ENCODE results near the gene CCDC85B. TPM values are rescaled to one million over a fixed set of nuclear protein-coding genes. Genes with fewer than 3 reads are reported as not detected.
A peak's percentile ranks its signal among the peaks of the same experiment; 100 is the strongest.

CCDC85B gene
- total and polyA plus RNA-seq, 2 of the 13 experiments (the other 11 are each of a cell fraction or from before 2014, with no cell fraction given): 8.2 to 19.5 TPM

DNA sequence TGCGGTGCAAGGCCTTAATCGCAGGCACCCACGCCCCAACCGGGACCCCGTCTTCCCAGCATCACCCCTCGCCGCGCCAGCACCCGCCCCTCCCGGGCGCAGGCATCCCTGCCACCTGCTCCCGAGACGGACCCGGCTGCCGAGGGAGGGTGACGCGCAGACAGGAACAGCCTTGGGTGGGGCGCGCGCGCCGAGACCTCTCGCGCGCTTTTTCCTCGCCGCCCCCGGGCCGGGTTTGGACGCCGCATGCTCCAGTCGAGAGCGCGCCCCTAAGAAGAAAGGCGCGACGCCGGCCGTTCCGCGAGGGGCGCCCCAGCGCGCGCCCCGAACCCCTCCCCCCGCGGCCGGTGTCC is 33.0 kb upstream of the CCDC85B start (continued):
- TF ChIP-seq ZNF609 (CRISPR knock-in tag; IDR thresholded peaks at IDR 0.05; ENCODE audit: borderline replicate concordance): no peak
- peak; percentile 80; the same call in 1 of the 2 replicates for TF ChIP-seq ZFP82 (CRISPR knock-in tag; IDR thresholded peaks at IDR 0.05; ENCODE audit: borderline replicate concordance)
- TF ChIP-seq ZNF292 (CRISPR knock-in tag; IDR thresholded peaks at IDR 0.05; ENCODE audit: borderline replicate concordance, low read depth): no peak
- TF ChIP-seq, protein P1, sequence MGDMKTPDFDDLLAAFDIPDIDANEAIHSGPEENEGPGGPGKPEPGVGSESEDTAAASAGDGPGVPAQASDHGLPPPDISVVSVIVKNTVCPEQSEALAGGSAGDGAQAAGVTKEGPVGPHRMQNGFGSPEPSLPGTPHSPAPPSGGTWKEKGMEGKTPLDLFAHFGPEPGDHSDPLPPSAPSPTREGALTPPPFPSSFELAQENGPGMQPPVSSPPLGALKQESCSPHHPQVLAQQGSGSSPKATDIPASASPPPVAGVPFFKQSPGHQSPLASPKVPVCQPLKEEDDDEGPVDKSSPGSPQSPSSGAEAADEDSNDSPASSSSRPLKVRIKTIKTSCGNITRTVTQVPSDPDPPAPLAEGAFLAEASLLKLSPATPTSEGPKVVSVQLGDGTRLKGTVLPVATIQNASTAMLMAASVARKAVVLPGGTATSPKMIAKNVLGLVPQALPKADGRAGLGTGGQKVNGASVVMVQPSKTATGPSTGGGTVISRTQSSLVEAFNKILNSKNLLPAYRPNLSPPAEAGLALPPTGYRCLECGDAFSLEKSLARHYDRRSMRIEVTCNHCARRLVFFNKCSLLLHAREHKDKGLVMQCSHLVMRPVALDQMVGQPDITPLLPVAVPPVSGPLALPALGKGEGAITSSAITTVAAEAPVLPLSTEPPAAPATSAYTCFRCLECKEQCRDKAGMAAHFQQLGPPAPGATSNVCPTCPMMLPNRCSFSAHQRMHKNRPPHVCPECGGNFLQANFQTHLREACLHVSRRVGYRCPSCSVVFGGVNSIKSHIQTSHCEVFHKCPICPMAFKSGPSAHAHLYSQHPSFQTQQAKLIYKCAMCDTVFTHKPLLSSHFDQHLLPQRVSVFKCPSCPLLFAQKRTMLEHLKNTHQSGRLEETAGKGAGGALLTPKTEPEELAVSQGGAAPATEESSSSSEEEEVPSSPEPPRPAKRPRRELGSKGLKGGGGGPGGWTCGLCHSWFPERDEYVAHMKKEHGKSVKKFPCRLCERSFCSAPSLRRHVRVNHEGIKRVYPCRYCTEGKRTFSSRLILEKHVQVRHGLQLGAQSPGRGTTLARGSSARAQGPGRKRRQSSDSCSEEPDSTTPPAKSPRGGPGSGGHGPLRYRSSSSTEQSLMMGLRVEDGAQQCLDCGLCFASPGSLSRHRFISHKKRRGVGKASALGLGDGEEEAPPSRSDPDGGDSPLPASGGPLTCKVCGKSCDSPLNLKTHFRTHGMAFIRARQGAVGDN (CRISPR knock-in tag; IDR thresholded peaks at IDR 0.05): peak; percentile 61
- TF ChIP-seq ZNF629 (CRISPR knock-in tag; conservative IDR thresholded peaks at IDR 0.05): 0 out of 2 replicates have a peak, but pooled peaks have one; percentile 2
- 0 out of 2 replicates have a peak, but pooled peaks have one; percentile 80 for TF ChIP-seq ZNF850 (CRISPR knock-in tag; conservative IDR thresholded peaks at IDR 0.05)
- TF ChIP-seq ZNF737 (CRISPR knock-in tag; IDR thresholded peaks at IDR 0.05; ENCODE audit: borderline replicate concordance): no peak
- TF ChIP-seq NFIC (IDR thresholded peaks at IDR 0.05; ENCODE audit: low read length): no peak
- no peak for TF ChIP-seq AKNA (CRISPR knock-in tag; IDR thresholded peaks at IDR 0.05; ENCODE audit: borderline replicate concordance)
- TF ChIP-seq ZNF18 (CRISPR knock-in tag; IDR thresholded peaks at IDR 0.05; ENCODE audit: insufficient replicate concordance): peak; percentile 46

All from HepG2 (cell line).